ENCODE data around the gene PRCD.
"Not testable (repeated sequence)": the region's sequence is repeated elsewhere in the genome, so short reads cannot be mapped to it uniquely, and the experiment has no call there.

PRCD gene

GRCh38 chr17:76528528-76529223, 11.2 kb upstream of the PRCD start:
- no peak for DNase-seq

GRCh38 chr17:76529224-76530094, 10.4 kb upstream of the PRCD start:
- DNase-seq, result no peak

- DNase-seq, result no peak
Observed at GRCh38 chr17:76530095-76530723, 9.6 kb upstream of the PRCD start.

GRCh38 chr17:76530811-76531485, 8.9 kb upstream of the PRCD start:
- no peak for DNase-seq

- no peak for DNase-seq
Observed at GRCh38 chr17:76531486-76532038, 8.3 kb upstream of the PRCD start.

GRCh38 chr17:76532072-76532651, 7.7 kb upstream of the PRCD start:
- DNase-seq, result no peak

GRCh38 chr17:76533640-76534359, 6.0 kb upstream of the PRCD start:
- DNase-seq, result not testable (repeated sequence)

GRCh38 chr17:76534831-76535732, 4.8 kb upstream of the PRCD start:
- no peak for DNase-seq

GRCh38 chr17:76535788-76536510, 3.9 kb upstream of the PRCD start:
- DNase-seq, result no peak

GRCh38 chr17:76536511-76537287, 3.1 kb upstream of the PRCD start:
- DNase-seq, result no peak

GRCh38 chr17:76537288-76537577, 2.6 kb upstream of the PRCD start:
- no peak for DNase-seq

GRCh38 chr17:76537578-76538280, 2.1 kb upstream of the PRCD start, which contains the start of gene CYGB:
Gene CYGB, minus strand, starts transcription at chr17:76537709. Its CDS starts 167 bp downstream, at chr17:76537542.
- DNase-seq, result no peak

- DNase-seq, result no peak
Observed at GRCh38 chr17:76538281-76538931, 1.4 kb upstream of the PRCD start.

- no peak for DNase-seq
Observed at GRCh38 chr17:76538941-76539570, 788 bp upstream of the PRCD start.

GRCh38 chr17:76540381-76541300, 797 bp downstream of the PRCD start:
- DNase-seq, result peak; percentile 88

- DNase-seq, result no peak
Observed at GRCh38 chr17:76541739-76542454, 2.1 kb downstream of the PRCD start.
